ENCODE measurements around the gene RNASEL. TPM values are rescaled to one million over a fixed set of nuclear protein-coding genes. Genes with fewer than 3 reads are reported as not detected.

RNASEL gene
- total RNA-seq, 1 experiment from 2014 or later, result 7.0 TPM

GRCh38 chr1:182608845-182609610 is 20.0 kb upstream of the RNASEL start:
- H3K27ac Mint-ChIP-seq (ENCODE audit: unreplicated experiment), result no peak overlapping the region
- BruUV-seq (replicated peaks), result no TSS peak
- H3K9me3 Mint-ChIP-seq (ENCODE audit: low read depth, unreplicated experiment), result no peaks in the 10 kb centered on the region
- intact Hi-C loops (cut with micrococcal nuclease; ENCODE audit: unreplicated experiment), result no loop called here
- H3K4me3 Mint-ChIP-seq (ENCODE audit: low read depth, unreplicated experiment), result no peak overlapping the region
- no peak for DNase-seq
- H3K4me1 Mint-ChIP-seq (ENCODE audit: low read depth, unreplicated experiment), result peaks cover 7% of the 10 kb centered on the region
- CTCF ChIA-PET, result interaction anchor here (0.5 kb wide), 1 partner anchor 165 kb away, joined by 3 read pairs; no protein-coding TSS in a partner anchor
- peaks cover 73% of the 10 kb centered on the region for H3K27me3 Mint-ChIP-seq (ENCODE audit: unreplicated experiment)
- no peak for TF ChIP-seq CTCF (IDR thresholded peaks at IDR 0.05; ENCODE audit: unreplicated experiment)
- peaks cover 5% of the 10 kb centered on the region for H3K36me3 Mint-ChIP-seq (ENCODE audit: insufficient read depth, unreplicated experiment)

- no peak for DNase-seq
- no peaks in the 10 kb centered on the region for H3K9me3 Mint-ChIP-seq (ENCODE audit: low read depth, unreplicated experiment)
- TF ChIP-seq CTCF (IDR thresholded peaks at IDR 0.05; ENCODE audit: unreplicated experiment), result no peak
- H3K27me3 Mint-ChIP-seq (ENCODE audit: unreplicated experiment), result peaks cover 65% of the 10 kb centered on the region
- no TSS peak for BruUV-seq (replicated peaks)
- H3K36me3 Mint-ChIP-seq (ENCODE audit: insufficient read depth, unreplicated experiment), result peaks cover 13% of the 10 kb centered on the region
- no peak overlapping the region for H3K4me3 Mint-ChIP-seq (ENCODE audit: low read depth, unreplicated experiment)
- peaks cover 7% of the 10 kb centered on the region for H3K4me1 Mint-ChIP-seq (ENCODE audit: low read depth, unreplicated experiment)
- CTCF ChIA-PET, result interaction anchor here (14.5 kb wide), 1 partner anchor 176 kb away, joined by 226 read pairs; no protein-coding TSS in a partner anchor
- H3K27ac Mint-ChIP-seq (ENCODE audit: unreplicated experiment), result no peak overlapping the region
- intact Hi-C loops (cut with micrococcal nuclease; ENCODE audit: unreplicated experiment), result no loop called here
Observed at GRCh38 chr1:182608236-182608635, 19.2 kb upstream of the RNASEL start.

GRCh38 chr1:182607566-182607965 is 18.5 kb upstream of the RNASEL start:
- CTCF ChIA-PET, result interaction anchor here (14.5 kb wide), 1 partner anchor 177 kb away, joined by 226 read pairs; no protein-coding TSS in a partner anchor
- no peak for TF ChIP-seq CTCF (IDR thresholded peaks at IDR 0.05; ENCODE audit: unreplicated experiment)
- H3K4me1 Mint-ChIP-seq (ENCODE audit: low read depth, unreplicated experiment), result peaks cover 7% of the 10 kb centered on the region
- no TSS peak for BruUV-seq (replicated peaks)
- DNase-seq, result no peak
- peaks cover 58% of the 10 kb centered on the region for H3K27me3 Mint-ChIP-seq (ENCODE audit: unreplicated experiment)
- H3K4me3 Mint-ChIP-seq (ENCODE audit: low read depth, unreplicated experiment), result no peak overlapping the region
- no peak overlapping the region for H3K27ac Mint-ChIP-seq (ENCODE audit: unreplicated experiment)
- H3K9me3 Mint-ChIP-seq (ENCODE audit: low read depth, unreplicated experiment), result no peaks in the 10 kb centered on the region
- peaks cover 15% of the 10 kb centered on the region for H3K36me3 Mint-ChIP-seq (ENCODE audit: insufficient read depth, unreplicated experiment)
- intact Hi-C loops (cut with micrococcal nuclease; ENCODE audit: unreplicated experiment), result no loop called here

GRCh38 chr1:182604175-182605164 is 15.4 kb upstream of the RNASEL start, which contains the start of gene RGS16:
RGS16 (minus strand) TSS chr1:182604389; CDS start chr1:182604259, 130 bp downstream.
- TF ChIP-seq CTCF (IDR thresholded peaks at IDR 0.05; ENCODE audit: unreplicated experiment), result no peak
- H3K9me3 Mint-ChIP-seq (ENCODE audit: low read depth, unreplicated experiment), result no peaks in the 10 kb centered on the region
- peaks cover 30% of the 10 kb centered on the region for H3K27me3 Mint-ChIP-seq (ENCODE audit: unreplicated experiment)
- peak; percentile 95 for DNase-seq
- intact Hi-C loops (cut with micrococcal nuclease; ENCODE audit: unreplicated experiment), result loop anchor here (1.0 kb wide), 1 partner anchor 77 kb away; no protein-coding TSS in a partner anchor
- peaks cover 7% of the 10 kb centered on the region for H3K4me1 Mint-ChIP-seq (ENCODE audit: low read depth, unreplicated experiment)
- peak within 1 kb of the TSS; percentile 77 for H3K4me3 Mint-ChIP-seq (ENCODE audit: low read depth, unreplicated experiment)
- H3K36me3 Mint-ChIP-seq (ENCODE audit: insufficient read depth, unreplicated experiment), result peaks cover 15% of the 10 kb centered on the region
- no peak within 1 kb of the TSS for H3K27ac Mint-ChIP-seq (ENCODE audit: unreplicated experiment)
- CTCF ChIA-PET, result interaction anchor here (0.7 to 14.5 kb wide), 3 partner anchors 9 to 180 kb away, joined by 3 to 226 read pairs (median 10); no protein-coding TSS in a partner anchor
- no TSS peak for BruUV-seq (replicated peaks)
